ENCODE results near the gene ATXN1.

- TF ChIP-seq EZH2 (IDR thresholded peaks at IDR 0.05; ENCODE audit: borderline replicate concordance, insufficient read depth, low read length, poor library complexity, severe bottlenecking) (no peak), MXI1 (conservative IDR thresholded peaks at IDR 0.05; ENCODE audit: poor library complexity, severe bottlenecking) (no peak), POLR2AphosphoS5 (IDR thresholded peaks at IDR 0.05) (no peak), CTCF (IDR thresholded peaks at IDR 0.05; ENCODE audit: poor library complexity, severe bottlenecking) (no peak), TAF1 (IDR thresholded peaks at IDR 0.05; ENCODE audit: low read depth) (no peak), EP300 (conservative IDR thresholded peaks at IDR 0.05; ENCODE audit: poor library complexity, severe bottlenecking) (no peak)
Measured at GRCh38 chr6:16369140-16369745, 392.0 kb downstream of the ATXN1 start.

Data from neural cell (in vitro differentiated cells).